Smooth muscle cell (in vitro differentiated cells): ENCODE results near the gene PPP1R10. TPM values are rescaled to one million over a fixed set of nuclear protein-coding genes. Genes with fewer than 3 reads are reported as not detected.

Experiments
- DNase-seq: peaks from one replicate; lab custom pipeline; 2025; ENCODE audit not compliant: unreplicated experiment; lab: John Stamatoyannopoulos, UW
- H2AFZ ChIP-seq: fragments of 200-600 bp; sonication (generic); 2 replicates; pipeline ENCODE4 v1.6.0; 2016; ENCODE audit warnings: antibody characterized with exemption, low read depth, mild to moderate bottlenecking
- H3F3A ChIP-seq: fragments of 200-600 bp; sonication (generic); 2 replicates; pipeline ENCODE4 v1.6.0; 2017; ENCODE audit warnings: antibody characterized with exemption, low read depth
- H3K27ac ChIP-seq: fragments of 200-600 bp; sonication (generic); 2 replicates; pipeline ENCODE4 v1.5.1; 2016; ENCODE audit warnings: low read depth, mild to moderate bottlenecking
- H3K27me3 ChIP-seq: fragments of 200-600 bp; sonication (generic); 2 replicates; pipeline ENCODE4 v1.6.1; 2016; ENCODE audit warnings: low read depth, mild to moderate bottlenecking
- H3K36me3 ChIP-seq: fragments of 200-600 bp; sonication (generic); 2 replicates; pipeline ENCODE4 v1.5.1; 2016; ENCODE audit warnings: low read depth
- H3K4me1 ChIP-seq: fragments of 200-600 bp; sonication (generic); 2 replicates; pipeline ENCODE4 v1.5.1; 2016; ENCODE audit warnings: low read depth
- H3K4me2 ChIP-seq: fragments of 200-600 bp; sonication (generic); 2 replicates; pipeline ENCODE4 v1.6.0; 2016; ENCODE audit warnings: mild to moderate bottlenecking
- H3K4me3 ChIP-seq: fragments of 200-600 bp; sonication (generic); 2 replicates; pipeline ENCODE4 v1.5.1; 2016; ENCODE audit warnings: mild to moderate bottlenecking
- H3K79me2 ChIP-seq: fragments of 200-600 bp; sonication (generic); 2 replicates; pipeline ENCODE4 v1.6.0; 2016; ENCODE audit warnings: low read depth, mild to moderate bottlenecking
- H3K9ac ChIP-seq: fragments of 200-600 bp; sonication (generic); 2 replicates; pipeline ENCODE4 v1.6.0; 2016; ENCODE audit warnings: low read depth
- H3K9me3 ChIP-seq: fragments of 200-600 bp; sonication (generic); replicated peaks from 2 replicates; pipeline ENCODE4 v1.5.1; 2016; ENCODE audit warnings: low read depth
- H4K20me1 ChIP-seq: fragments of 200-600 bp; sonication (generic); 2 replicates; pipeline ENCODE4 v1.6.0; 2016; ENCODE audit warnings: low read depth
- CTCF ChIP-seq: fragments of 200-600 bp; sonication (generic); IDR thresholded peaks from 2 replicates; pipeline ENCODE4 v1.5.1; 2017; ENCODE audit warnings: borderline replicate concordance, mild to moderate bottlenecking, antibody characterized with exemption; ENCODE audit not compliant: insufficient read depth, poor library complexity, severe bottlenecking
- WGBS: methylation state at CpG from one replicate; pipeline ENCODE4 v1.1.7; 2016; ENCODE audit warnings: low lambda C conversion rate; 5-methylcytosine and 5-hydroxymethylcytosine counted together
- polyA plus RNA-seq: library from polyadenylated mRNA; unstranded; fragments of >200 nt; fragmentation: Nextera tagmentation; extraction: Ambion mirVana; gene quantifications from 2 replicates; pipeline ENCODE4 v1.2.1, GENCODE V29; 2016
- total RNA-seq: library from RNA; depleted of rRNA; stranded (reverse); fragments of >200 nt; gene quantifications from 2 replicates; pipeline ENCODE4 v1.2.3, GENCODE V29; 2014

Gene PPP1R10
- total and polyA plus RNA-seq, 2 experiments from 2014 or later: 36.1 to 65.1 TPM

- peaks cover 33% of the 10 kb centered on the region for H3F3A ChIP-seq
- no peak overlapping the region for H2AFZ ChIP-seq
- peak overlapping the region; percentile 98 for H3K9ac ChIP-seq
- peak overlapping the region; percentile 93 for H3K4me2 ChIP-seq
- WGBS: under 1% methylated on average over 6 of the region's 6 CpGs
- no peaks in the 10 kb centered on the region for H3K36me3 ChIP-seq
- no peak for DNase-seq
- H3K4me1 ChIP-seq: peaks cover 18% of the 10 kb centered on the region
- no peak for TF ChIP-seq CTCF
- peaks cover 50% of the 10 kb centered on the region for H4K20me1 ChIP-seq
- peak overlapping the region; percentile 77 for H3K4me3 ChIP-seq
- H3K9me3 ChIP-seq: no peaks in the 10 kb centered on the region
- peak overlapping the region; percentile 95 for H3K27ac ChIP-seq
- H3K27me3 ChIP-seq: no peaks in the 10 kb centered on the region
- H3K79me2 ChIP-seq: peaks cover 29% of the 10 kb centered on the region
These were observed 2.2 kb downstream of the PPP1R10 start for GRCh38 chr6:30614843-30615218.

GRCh38 chr6:30614044-30614842, 2.8 kb downstream of the PPP1R10 start:
- Histone ChIP-seq H3K9me3 (no peaks in the 10 kb centered on the region), H2AFZ (no peak overlapping the region), H3K4me1 (peaks cover 18% of the 10 kb centered on the region), H3K4me3 (peak overlapping the region; percentile 77), H3K9ac (peak overlapping the region; percentile 45), H3K79me2 (peaks cover 25% of the 10 kb centered on the region), H3K36me3 (peaks cover 5% of the 10 kb centered on the region), H3F3A (peaks cover 39% of the 10 kb centered on the region), H3K27me3 (no peaks in the 10 kb centered on the region), H4K20me1 (peaks cover 56% of the 10 kb centered on the region), H3K27ac (peak overlapping the region; percentile 95), H3K4me2 (peak overlapping the region; percentile 93)
- no peak for DNase-seq
- 60% methylated on average over 8 of the region's 8 CpGs for WGBS
- no peak for TF ChIP-seq CTCF

- Histone ChIP-seq H3K4me2 (peak overlapping the region; percentile 93), H3K9me3 (no peaks in the 10 kb centered on the region), H3K4me1 (peaks cover 17% of the 10 kb centered on the region), H3K9ac (peak overlapping the region; percentile 45), H3K36me3 (peaks cover 5% of the 10 kb centered on the region), H4K20me1 (peaks cover 63% of the 10 kb centered on the region), H3F3A (peaks cover 39% of the 10 kb centered on the region), H2AFZ (no peak overlapping the region), H3K79me2 (peaks cover 17% of the 10 kb centered on the region), H3K4me3 (peak overlapping the region; percentile 77), H3K27me3 (no peaks in the 10 kb centered on the region), H3K27ac (peak overlapping the region; percentile 95)
- DNase-seq: no peak
- TF ChIP-seq CTCF: no peak
These were observed 3.6 kb downstream of the PPP1R10 start for GRCh38 chr6:30613251-30614043.
